ENCODE data around the gene LPP. TPM values are rescaled to one million over a fixed set of nuclear protein-coding genes. Genes with fewer than 3 reads are reported as not detected.

The LPP gene
- total and polyA plus RNA-seq, 2 of the 4 experiments (the other 2 are of a cell fraction), result 16.0 to 130 TPM

DNA sequence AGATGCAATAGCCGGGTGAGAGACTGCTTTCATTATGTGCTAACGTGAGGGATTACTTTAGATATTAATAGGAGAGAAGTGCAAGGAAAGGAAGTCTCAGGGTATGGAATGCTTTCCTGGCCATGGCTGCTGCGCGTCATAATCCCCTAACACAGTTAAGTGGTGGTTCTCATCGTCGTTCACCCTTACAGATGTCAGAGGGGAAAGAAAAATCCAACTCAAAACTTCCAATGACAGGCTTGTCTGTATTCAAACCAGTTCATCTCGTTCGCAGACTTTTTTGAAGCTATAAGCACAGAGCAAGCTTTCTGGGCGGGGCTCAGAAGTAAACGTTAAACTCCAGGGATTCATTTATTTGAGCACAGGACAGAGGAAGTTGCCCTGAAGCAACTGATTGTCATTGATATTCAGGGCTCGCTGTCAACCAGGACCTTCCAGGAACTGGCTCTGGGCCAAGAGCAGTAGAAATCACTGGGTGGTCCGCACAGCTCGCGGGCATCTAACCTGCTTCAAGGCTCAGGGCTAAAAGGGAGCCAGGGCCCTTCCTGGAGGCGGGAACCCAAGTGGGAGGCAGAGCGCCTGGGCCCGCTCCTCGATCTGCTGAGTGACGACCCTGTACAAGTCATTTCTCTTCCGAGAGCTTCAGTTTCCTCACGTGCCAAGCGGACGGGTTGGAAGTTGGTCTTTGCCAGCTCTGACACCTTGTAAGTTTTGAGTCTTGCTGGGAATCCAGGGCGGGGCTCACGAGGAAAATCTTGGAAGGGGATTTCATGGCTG is 1.1 kb upstream of the LPP start:
- CTCF ChIA-PET, result interaction anchor here (0.8 kb wide), 1 partner anchor 410 kb away, joined by 3 read pairs; no protein-coding TSS in a partner anchor
- Histone ChIP-seq H2AK5ac (ENCODE audit: low read depth, low read length) (peak overlapping the region; percentile 97), H3K27me3 (ENCODE audit: control insufficient read depth, insufficient read depth, low read length) (no peaks in the 10 kb centered on the region)
- TF ChIP-seq CEBPB (IDR thresholded peaks at IDR 0.05; ENCODE audit: low read depth, low read length) (no peak), POLR2A (IDR thresholded peaks at IDR 0.05; ENCODE audit: low read depth, low read length) (peak; percentile 27; the same call in 1 of the 2 replicates), CHD1 (IDR thresholded peaks at IDR 0.05; ENCODE audit: low read depth, low read length) (peak; percentile 25; the same call in 1 of the 2 replicates), FOS (IDR thresholded peaks at IDR 0.05; ENCODE audit: low read depth, low read length) (no peak), RCOR1 (IDR thresholded peaks at IDR 0.05; ENCODE audit: insufficient replicate concordance, low read length) (no peak), RAD21 (IDR thresholded peaks at IDR 0.05; ENCODE audit: low read length) (peak; percentile 2; the same call in 1 of the 2 replicates), RFX5 (IDR thresholded peaks at IDR 0.05; ENCODE audit: low read depth, low read length) (no peak), SMC3 (IDR thresholded peaks at IDR 0.05; ENCODE audit: low read depth, low read length) (no peak), MAFK (IDR thresholded peaks at IDR 0.05; ENCODE audit: low read depth, low read length) (no peak), MAZ (IDR thresholded peaks at IDR 0.05; ENCODE audit: borderline replicate concordance, low read depth, low read length) (no peak), BHLHE40 (IDR thresholded peaks at IDR 0.05; ENCODE audit: low read depth, low read length) (peak; percentile 92)
- TF ChIP-seq, protein P1, sequence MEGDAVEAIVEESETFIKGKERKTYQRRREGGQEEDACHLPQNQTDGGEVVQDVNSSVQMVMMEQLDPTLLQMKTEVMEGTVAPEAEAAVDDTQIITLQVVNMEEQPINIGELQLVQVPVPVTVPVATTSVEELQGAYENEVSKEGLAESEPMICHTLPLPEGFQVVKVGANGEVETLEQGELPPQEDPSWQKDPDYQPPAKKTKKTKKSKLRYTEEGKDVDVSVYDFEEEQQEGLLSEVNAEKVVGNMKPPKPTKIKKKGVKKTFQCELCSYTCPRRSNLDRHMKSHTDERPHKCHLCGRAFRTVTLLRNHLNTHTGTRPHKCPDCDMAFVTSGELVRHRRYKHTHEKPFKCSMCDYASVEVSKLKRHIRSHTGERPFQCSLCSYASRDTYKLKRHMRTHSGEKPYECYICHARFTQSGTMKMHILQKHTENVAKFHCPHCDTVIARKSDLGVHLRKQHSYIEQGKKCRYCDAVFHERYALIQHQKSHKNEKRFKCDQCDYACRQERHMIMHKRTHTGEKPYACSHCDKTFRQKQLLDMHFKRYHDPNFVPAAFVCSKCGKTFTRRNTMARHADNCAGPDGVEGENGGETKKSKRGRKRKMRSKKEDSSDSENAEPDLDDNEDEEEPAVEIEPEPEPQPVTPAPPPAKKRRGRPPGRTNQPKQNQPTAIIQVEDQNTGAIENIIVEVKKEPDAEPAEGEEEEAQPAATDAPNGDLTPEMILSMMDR (conservative IDR thresholded peaks at IDR 0.05; ENCODE audit: low read depth, low read length), result no peak
- TF ChIP-seq, protein P2, sequence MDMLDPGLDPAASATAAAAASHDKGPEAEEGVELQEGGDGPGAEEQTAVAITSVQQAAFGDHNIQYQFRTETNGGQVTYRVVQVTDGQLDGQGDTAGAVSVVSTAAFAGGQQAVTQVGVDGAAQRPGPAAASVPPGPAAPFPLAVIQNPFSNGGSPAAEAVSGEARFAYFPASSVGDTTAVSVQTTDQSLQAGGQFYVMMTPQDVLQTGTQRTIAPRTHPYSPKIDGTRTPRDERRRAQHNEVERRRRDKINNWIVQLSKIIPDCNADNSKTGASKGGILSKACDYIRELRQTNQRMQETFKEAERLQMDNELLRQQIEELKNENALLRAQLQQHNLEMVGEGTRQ (IDR thresholded peaks at IDR 0.05; ENCODE audit: low read depth, low read length), result peak; percentile 43
- TF ChIP-seq, protein P3, sequence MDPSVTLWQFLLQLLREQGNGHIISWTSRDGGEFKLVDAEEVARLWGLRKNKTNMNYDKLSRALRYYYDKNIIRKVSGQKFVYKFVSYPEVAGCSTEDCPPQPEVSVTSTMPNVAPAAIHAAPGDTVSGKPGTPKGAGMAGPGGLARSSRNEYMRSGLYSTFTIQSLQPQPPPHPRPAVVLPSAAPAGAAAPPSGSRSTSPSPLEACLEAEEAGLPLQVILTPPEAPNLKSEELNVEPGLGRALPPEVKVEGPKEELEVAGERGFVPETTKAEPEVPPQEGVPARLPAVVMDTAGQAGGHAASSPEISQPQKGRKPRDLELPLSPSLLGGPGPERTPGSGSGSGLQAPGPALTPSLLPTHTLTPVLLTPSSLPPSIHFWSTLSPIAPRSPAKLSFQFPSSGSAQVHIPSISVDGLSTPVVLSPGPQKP (IDR thresholded peaks at IDR 0.05; ENCODE audit: borderline replicate concordance, low read depth, low read length), result no peak

More for the DNA sequence above, 1.1 kb upstream of the LPP start:
- Histone ChIP-seq H3K56ac (ENCODE audit: extremely low read depth, insufficient read depth, low read length) (peak overlapping the region; percentile 99), H2BK20ac (ENCODE audit: low read depth, low read length) (peak overlapping the region; percentile 82), H4K8ac (ENCODE audit: low read depth in 2 of 2, low read length in 2 of 2) (peak overlapping the region; percentile 97 to 99), H2BK15ac (ENCODE audit: low read depth, low read length) (peak overlapping the region; percentile 99), H3K79me1 (ENCODE audit: low read depth in 1 of 2, low read length in 2 of 2) (peaks cover 15 to 50% of the 10 kb centered on the region in 2 experiments), H3K4me1 (ENCODE audit: control insufficient read depth, insufficient read depth, low read length) (peaks cover 23% of the 10 kb centered on the region), H2BK5ac (ENCODE audit: low read depth, low read length, poor library complexity, severe bottlenecking) (peak overlapping the region; percentile 94), H3K4me3 (ENCODE audit: insufficient read depth, low read depth, low read length) (peak overlapping the region; percentile 83), H4K20me1 (ENCODE audit: insufficient read depth, low read length) (peaks cover 10% of the 10 kb centered on the region), H2AK9ac (replicated peaks; ENCODE audit: low read depth, low read length, poor library complexity) (peak overlapping the region; percentile 95), H3K18ac (ENCODE audit: low read depth, low read length) (peak overlapping the region; percentile 95), H3K27ac (ENCODE audit: insufficient read depth, low read length) (peak overlapping the region; percentile 97), H3K4me2 (ENCODE audit: low read depth, low read length) (peak overlapping the region; percentile 86), H3K23ac (ENCODE audit: low read depth, low read length) (peak overlapping the region; percentile 86), H4K91ac (ENCODE audit: insufficient read depth, low read depth, low read length) (peak overlapping the region; percentile 100), H3K9ac (ENCODE audit: low read depth, low read length) (peak overlapping the region; percentile 97), H3K9me1 (ENCODE audit: insufficient read depth, low read length) (peaks cover 12% of the 10 kb centered on the region), H3K4ac (ENCODE audit: low read depth, low read length) (peak overlapping the region; percentile 99), H3K14ac (replicated peaks; ENCODE audit: low read depth, low read length) (peak overlapping the region; percentile 98), H3K36me3 (ENCODE audit: control insufficient read depth, insufficient read depth, low read length) (no peaks in the 10 kb centered on the region), H3K9me3 (ENCODE audit: control insufficient read depth, insufficient read depth, low read length) (no peaks in the 10 kb centered on the region), H2AFZ (replicated peaks; ENCODE audit: low read length, poor library complexity) (peak overlapping the region; percentile 95), H4K5ac (ENCODE audit: low read depth, low read length) (peak overlapping the region; percentile 98), H2BK120ac (ENCODE audit: low read depth, low read length) (peak overlapping the region; percentile 98)
- in situ Hi-C loops (cut with MboI; ENCODE audit: low sequenced_read_pairs), result no loop called here
- BruUV-seq (replicated peaks), result no TSS peak
- intact Hi-C loops (cut with micrococcal nuclease), result loop anchor here (1.0 to 10.0 kb wide), 5 partner anchors 113 to 992 kb away; partner anchors contain the start of gene BCL6
- 6% methylated on average over 14 of the region's 25 CpGs; no CpG with 5 or more reads in 1 of the 2 experiments for WGBS, 2 experiments (ENCODE audit: extremely low coverage in 2 of 2, insufficient read length in 1 of 2)
- POLR2A ChIA-PET (ENCODE audit: unreplicated experiment), result interaction anchor here (0.6 to 1.8 kb wide), 8 partner anchors 105 to 410 kb away, joined by 3 to 15 read pairs (median 6); partner anchors contain the start of gene BCL6
- dilution Hi-C loops (cut with HindIII; ENCODE audit: low sequenced_read_pairs, unreplicated experiment), result no loop called here
- DNase-seq, result peak; percentile 73
- no peak for ATAC-seq (ENCODE audit: low read depth)
